GM12878 (cell line): ENCODE results near the gene RPL26.

ENCODE experiments used
- EP300 ChIP-seq, 2 experiments: fragments of 150-350 bp in 1 of 2; IDR thresholded peaks; 2 replicates each; pipeline ENCODE4 v1.6.1; 2011 to 2012; ENCODE audit warnings: low read depth in 2 of 2, low read length in 2 of 2, borderline replicate concordance in 1 of 2, improper control_type of control experiment in 1 of 2, inconsistent platforms in 1 of 2; ENCODE audit not compliant: control insufficient read depth in 1 of 2
- POLR2AphosphoS5 ChIP-seq: IDR thresholded peaks from 2 replicates; pipeline ENCODE4 v1.6.1; 2011; ENCODE audit warnings: mild to moderate bottlenecking, low read length, inconsistent platforms
- RCOR1 ChIP-seq: conservative IDR thresholded peaks from 2 replicates; pipeline ENCODE4 v1.6.1; 2012; ENCODE audit warnings: low read depth, low read length, improper control_type of control experiment
- TAF1 ChIP-seq: IDR thresholded peaks from 2 replicates; pipeline ENCODE4 v1.6.1; 2011; ENCODE audit warnings: mild to moderate bottlenecking, low read depth, low read length, borderline replicate concordance
- TF ChIP-seq, protein P1 (sequence below), 3 experiments: IDR thresholded peaks in 2 of 3; conservative IDR thresholded peaks in 1 of 3; 2 replicates each; pipeline ENCODE4 v1.5.1; 2011; ENCODE audit warnings: low read depth in 3 of 3, low read length in 3 of 3, mild to moderate bottlenecking in 3 of 3, control low read depth in 2 of 3, moderate library complexity in 2 of 3, inconsistent platforms in 1 of 3, mixed read lengths in 1 of 3; ENCODE audit not compliant: control insufficient read depth in 2 of 3, insufficient read depth in 1 of 3; ENCODE audit errors: extremely low read depth in 1 of 3
- TF ChIP-seq, protein P2 (sequence below): fragments of 150-350 bp; IDR thresholded peaks from 2 replicates; pipeline ENCODE4 v1.6.1; 2016; ENCODE audit warnings: low read depth, low read length

DNA sequence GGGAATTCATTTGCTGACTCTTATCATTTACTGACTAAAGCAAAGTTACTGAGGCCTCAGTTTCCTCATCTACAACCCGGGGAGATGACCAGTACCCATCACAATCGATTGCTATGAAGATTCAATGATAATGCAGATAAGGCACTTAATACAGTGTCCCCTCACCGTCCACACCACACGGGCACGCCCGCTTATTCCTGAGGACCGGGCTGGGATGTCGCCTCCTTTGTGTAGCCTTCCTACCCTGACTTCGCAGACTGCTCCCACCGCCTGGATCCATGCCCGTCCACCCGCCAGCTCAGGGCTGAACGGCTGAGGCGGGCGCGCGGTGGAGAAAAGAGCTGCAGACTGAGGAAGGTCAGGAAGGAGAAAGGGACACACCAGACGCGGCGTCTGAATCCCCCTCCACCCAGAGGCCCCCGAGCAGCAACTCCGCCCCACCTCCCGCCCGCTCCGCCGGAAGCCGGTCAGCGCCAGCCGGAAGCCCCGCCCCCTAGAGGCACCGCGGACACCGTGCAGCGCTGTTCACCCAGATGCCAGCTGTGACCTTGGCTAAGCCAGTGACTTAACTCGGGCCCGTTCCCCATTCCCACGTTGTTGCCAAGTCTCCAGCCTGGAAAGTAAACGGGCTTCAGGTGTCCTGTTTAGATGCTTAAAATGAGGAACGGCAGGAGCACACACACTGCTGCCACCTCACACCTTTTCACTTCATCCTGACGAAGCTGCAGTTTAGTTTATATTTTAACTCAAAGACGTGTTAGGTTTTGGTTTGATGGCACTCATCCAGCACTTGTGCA, 6.5 kb downstream of the RPL26 start, which contains the start of gene KRABD2:
- TF ChIP-seq, protein P1, sequence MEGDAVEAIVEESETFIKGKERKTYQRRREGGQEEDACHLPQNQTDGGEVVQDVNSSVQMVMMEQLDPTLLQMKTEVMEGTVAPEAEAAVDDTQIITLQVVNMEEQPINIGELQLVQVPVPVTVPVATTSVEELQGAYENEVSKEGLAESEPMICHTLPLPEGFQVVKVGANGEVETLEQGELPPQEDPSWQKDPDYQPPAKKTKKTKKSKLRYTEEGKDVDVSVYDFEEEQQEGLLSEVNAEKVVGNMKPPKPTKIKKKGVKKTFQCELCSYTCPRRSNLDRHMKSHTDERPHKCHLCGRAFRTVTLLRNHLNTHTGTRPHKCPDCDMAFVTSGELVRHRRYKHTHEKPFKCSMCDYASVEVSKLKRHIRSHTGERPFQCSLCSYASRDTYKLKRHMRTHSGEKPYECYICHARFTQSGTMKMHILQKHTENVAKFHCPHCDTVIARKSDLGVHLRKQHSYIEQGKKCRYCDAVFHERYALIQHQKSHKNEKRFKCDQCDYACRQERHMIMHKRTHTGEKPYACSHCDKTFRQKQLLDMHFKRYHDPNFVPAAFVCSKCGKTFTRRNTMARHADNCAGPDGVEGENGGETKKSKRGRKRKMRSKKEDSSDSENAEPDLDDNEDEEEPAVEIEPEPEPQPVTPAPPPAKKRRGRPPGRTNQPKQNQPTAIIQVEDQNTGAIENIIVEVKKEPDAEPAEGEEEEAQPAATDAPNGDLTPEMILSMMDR (IDR thresholded peaks at IDR 0.05 in 2 of 3, conservative IDR thresholded peaks at IDR 0.05 in 1 of 3; ENCODE audit: control insufficient read depth in 2 of 3, extremely low read depth in 1 of 3, insufficient read depth in 1 of 3, low read depth in 3 of 3, low read length in 3 of 3), result peak; percentile 62 to 77 (median 70)
- TF ChIP-seq POLR2AphosphoS5 (peak; percentile 93), RCOR1 (no peak), EP300 (IDR thresholded peaks at IDR 0.05; ENCODE audit: borderline replicate concordance in 1 of 2, control insufficient read depth in 1 of 2, low read depth in 2 of 2, low read length in 2 of 2) (no peak), TAF1 (peak; percentile 80)
- TF ChIP-seq, protein P2, sequence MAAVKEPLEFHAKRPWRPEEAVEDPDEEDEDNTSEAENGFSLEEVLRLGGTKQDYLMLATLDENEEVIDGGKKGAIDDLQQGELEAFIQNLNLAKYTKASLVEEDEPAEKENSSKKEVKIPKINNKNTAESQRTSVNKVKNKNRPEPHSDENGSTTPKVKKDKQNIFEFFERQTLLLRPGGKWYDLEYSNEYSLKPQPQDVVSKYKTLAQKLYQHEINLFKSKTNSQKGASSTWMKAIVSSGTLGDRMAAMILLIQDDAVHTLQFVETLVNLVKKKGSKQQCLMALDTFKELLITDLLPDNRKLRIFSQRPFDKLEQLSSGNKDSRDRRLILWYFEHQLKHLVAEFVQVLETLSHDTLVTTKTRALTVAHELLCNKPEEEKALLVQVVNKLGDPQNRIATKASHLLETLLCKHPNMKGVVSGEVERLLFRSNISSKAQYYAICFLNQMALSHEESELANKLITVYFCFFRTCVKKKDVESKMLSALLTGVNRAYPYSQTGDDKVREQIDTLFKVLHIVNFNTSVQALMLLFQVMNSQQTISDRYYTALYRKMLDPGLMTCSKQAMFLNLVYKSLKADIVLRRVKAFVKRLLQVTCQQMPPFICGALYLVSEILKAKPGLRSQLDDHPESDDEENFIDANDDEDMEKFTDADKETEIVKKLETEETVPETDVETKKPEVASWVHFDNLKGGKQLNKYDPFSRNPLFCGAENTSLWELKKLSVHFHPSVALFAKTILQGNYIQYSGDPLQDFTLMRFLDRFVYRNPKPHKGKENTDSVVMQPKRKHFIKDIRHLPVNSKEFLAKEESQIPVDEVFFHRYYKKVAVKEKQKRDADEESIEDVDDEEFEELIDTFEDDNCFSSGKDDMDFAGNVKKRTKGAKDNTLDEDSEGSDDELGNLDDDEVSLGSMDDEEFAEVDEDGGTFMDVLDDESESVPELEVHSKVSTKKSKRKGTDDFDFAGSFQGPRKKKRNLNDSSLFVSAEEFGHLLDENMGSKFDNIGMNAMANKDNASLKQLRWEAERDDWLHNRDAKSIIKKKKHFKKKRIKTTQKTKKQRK, result no peak
